WERI-Rb-1 (cell line): Measurements from ENCODE around the gene SEPTIN3.

Experiments
- DNase-seq: peaks from one replicate; pipeline ENCODE4 v3.0.0-alpha.2; 2020
- H3K27ac ChIP-seq: fragments of 250-450 bp; sonication (Bioruptor Pico); 2 replicates; pipeline ENCODE4 v1.5.1; 2020; ENCODE audit warnings: mild to moderate bottlenecking, moderate library complexity
- H3K27me3 ChIP-seq: fragments of 250-450 bp; sonication (Bioruptor Pico); 2 replicates; pipeline ENCODE4 v1.5.1; 2021; ENCODE audit warnings: mild to moderate bottlenecking, low read depth, moderate library complexity; ENCODE audit not compliant: insufficient read depth, severe bottlenecking
- H3K36me3 ChIP-seq: fragments of 250-450 bp; sonication (Bioruptor Pico); 2 replicates; pipeline ENCODE4 v1.5.1; 2020; ENCODE audit warnings: mild to moderate bottlenecking, moderate library complexity
- H3K4me3 ChIP-seq: 2 replicates; pipeline ENCODE4 v1.5.1; 2011; ENCODE audit warnings: low read depth, mild to moderate bottlenecking, control low read depth, low read length
- H3K9me3 ChIP-seq: fragments of 250-450 bp; sonication (Bioruptor Pico); 2 replicates; pipeline ENCODE4 v1.5.1; 2021; ENCODE audit warnings: mild to moderate bottlenecking, moderate library complexity; ENCODE audit not compliant: severe bottlenecking
- TF ChIP-seq, protein P1 (sequence below): IDR thresholded peaks from 2 replicates; pipeline ENCODE4 v1.5.1; 2011; ENCODE audit warnings: low read depth, mild to moderate bottlenecking, control low read depth, inconsistent platforms, low read length

The SEPTIN3 gene

DNA sequence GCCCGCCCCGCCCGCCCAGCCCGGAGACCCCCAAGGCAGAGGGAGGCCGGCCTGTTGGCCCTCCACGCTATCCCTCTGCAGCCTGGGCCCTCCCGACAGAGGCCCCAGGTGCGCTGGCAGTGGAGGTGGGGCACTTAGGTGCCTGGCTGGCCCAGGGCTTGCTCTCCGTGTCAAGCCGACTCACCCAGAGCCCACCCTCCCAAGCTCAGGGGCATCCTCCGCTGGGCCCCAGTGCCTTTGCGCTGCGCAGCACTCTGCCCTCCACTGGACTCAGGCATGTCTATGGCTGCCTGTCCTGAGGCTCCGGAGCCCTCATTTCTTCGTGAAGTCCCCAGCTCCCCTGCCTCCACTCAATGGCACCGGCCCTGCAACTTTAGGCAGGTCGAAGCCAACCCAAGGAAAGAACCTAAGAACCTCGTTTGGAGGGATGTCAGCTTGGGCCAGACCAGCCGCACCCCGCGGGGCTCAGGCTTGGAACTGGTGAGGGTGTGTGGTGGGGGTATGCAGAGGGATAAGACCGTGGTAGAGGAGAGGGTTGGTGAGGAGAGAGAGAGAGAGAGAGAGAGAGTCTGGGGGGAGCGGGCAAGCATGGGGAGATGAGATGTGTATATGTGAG is 11.2 kb upstream of the SEPTIN3 start:
- Histone ChIP-seq H3K36me3 (no peaks in the 10 kb centered on the region), H3K27ac (no peak overlapping the region), H3K4me3 (peak overlapping the region; percentile 14), H3K27me3 (no peaks in the 10 kb centered on the region), H3K9me3 (no peaks in the 10 kb centered on the region)
- DNase-seq, result no peak
- TF ChIP-seq, protein P1, sequence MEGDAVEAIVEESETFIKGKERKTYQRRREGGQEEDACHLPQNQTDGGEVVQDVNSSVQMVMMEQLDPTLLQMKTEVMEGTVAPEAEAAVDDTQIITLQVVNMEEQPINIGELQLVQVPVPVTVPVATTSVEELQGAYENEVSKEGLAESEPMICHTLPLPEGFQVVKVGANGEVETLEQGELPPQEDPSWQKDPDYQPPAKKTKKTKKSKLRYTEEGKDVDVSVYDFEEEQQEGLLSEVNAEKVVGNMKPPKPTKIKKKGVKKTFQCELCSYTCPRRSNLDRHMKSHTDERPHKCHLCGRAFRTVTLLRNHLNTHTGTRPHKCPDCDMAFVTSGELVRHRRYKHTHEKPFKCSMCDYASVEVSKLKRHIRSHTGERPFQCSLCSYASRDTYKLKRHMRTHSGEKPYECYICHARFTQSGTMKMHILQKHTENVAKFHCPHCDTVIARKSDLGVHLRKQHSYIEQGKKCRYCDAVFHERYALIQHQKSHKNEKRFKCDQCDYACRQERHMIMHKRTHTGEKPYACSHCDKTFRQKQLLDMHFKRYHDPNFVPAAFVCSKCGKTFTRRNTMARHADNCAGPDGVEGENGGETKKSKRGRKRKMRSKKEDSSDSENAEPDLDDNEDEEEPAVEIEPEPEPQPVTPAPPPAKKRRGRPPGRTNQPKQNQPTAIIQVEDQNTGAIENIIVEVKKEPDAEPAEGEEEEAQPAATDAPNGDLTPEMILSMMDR, result no peak

DNA sequence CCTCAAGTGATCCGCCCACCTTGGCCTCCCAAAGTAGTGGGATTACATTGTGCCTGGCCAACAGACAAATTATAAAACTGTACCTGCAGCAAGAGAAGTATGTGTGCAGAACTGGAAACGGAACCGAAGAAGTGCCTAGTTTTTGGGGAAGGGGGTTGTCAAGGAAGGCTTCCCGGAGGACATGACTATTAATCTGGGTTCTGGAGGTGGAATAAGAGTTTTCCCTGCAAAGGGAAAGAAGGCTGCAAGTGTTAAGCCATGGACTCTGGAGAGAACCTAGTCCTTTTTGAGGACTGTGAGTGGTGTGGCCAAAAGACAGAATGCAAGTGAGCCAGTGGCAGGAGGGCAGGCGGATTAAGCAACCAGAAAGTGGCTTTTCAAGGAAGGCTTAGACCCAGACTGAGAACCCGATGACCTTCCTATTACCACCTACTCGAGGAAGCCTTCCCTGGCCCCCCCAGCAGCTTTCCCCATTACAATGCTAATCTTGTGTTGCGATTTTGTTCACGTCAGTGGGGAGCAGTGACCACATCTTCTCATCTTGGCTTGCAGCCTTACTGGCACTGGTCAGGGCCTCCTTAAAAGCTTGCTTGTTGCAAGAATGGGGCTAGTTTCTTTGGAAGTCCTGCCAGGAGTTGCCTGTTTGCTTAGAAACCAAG is 5.7 kb upstream of the SEPTIN3 start:
- Histone ChIP-seq H3K27me3 (no peaks in the 10 kb centered on the region), H3K4me3 (no peak overlapping the region), H3K36me3 (no peaks in the 10 kb centered on the region), H3K27ac (no peak overlapping the region), H3K9me3 (no peaks in the 10 kb centered on the region)
- DNase-seq, result peak; percentile 56
- TF ChIP-seq, protein P1, result no peak

DNA sequence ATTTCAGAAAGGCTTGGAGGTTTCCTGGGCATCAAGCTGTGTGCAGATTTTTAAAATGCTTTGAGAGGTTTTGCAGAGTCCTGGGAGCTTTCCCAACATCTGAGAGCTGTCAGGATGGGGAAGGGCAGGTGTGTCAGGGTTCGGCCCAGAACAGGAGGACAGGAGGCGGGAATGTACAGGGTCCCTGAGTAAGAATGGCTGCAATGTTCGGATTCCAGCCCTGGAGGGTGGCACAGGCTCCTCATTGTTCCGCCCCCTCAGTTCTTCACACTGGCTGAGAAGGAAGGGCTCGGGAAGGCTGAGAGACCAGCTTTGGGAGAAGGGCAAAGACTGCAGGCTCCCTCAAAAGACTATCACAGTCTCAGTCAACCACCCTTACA is 5.1 kb upstream of the SEPTIN3 start:
- Histone ChIP-seq H3K27ac (no peak overlapping the region), H3K9me3 (no peaks in the 10 kb centered on the region), H3K36me3 (no peaks in the 10 kb centered on the region), H3K4me3 (no peak overlapping the region), H3K27me3 (no peaks in the 10 kb centered on the region)
- TF ChIP-seq, protein P1, result no peak
- DNase-seq, result no peak

DNA sequence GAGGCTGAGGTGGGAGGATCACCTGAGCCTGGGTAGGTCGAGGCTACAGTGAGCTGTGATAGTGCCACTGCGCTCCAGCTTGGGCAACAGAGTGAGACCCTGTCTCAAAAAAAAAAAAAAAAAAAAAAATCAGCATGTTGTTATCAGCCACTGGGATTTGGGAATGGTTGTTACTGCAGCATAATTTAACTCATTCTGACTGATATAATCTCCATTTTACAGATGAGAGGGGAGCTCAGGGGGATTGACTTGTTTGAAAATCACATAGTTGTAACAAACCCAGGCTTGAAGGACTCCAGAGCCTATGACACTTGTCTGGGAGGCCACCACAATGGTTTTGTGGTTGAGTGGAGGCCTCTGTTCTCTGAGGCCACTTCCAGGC is 3.0 kb upstream of the SEPTIN3 start:
- Histone ChIP-seq H3K36me3 (no peaks in the 10 kb centered on the region), H3K27me3 (no peaks in the 10 kb centered on the region), H3K4me3 (no peak overlapping the region), H3K9me3 (no peaks in the 10 kb centered on the region), H3K27ac (peak overlapping the region; percentile 80)
- TF ChIP-seq, protein P1, result no peak
- DNase-seq, result no peak

DNA sequence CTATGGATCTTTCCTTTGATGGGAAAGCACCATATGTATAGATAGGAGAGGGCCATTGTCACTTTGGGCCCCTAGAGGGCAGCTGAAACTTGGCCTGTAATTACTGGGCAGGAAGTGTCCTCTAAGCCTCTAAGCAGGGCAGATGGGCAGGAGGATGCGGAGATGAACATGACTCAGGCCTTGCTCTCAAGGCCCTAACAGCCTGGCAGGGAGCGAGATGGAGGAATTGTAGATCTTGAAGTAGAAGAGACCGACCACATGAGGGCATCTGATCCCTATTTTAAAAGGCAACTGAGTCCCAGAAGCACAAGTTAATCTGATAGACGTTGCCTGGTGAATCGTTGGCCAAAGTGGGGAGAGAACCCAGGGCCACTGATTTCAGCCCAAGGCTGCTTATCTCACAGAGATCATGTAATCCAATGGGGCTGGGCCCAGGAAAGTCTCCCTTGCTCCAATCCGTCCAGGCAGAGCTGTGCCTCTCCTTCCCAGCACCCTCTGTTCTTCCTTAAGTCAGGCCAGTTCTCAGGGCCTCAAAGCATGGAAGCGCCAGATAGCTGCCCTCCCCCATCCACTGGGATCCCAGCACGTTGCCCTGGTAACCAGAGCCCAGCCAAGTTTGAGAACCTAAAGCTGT is 2.5 kb upstream of the SEPTIN3 start:
- Histone ChIP-seq H3K4me3 (no peak overlapping the region), H3K27ac (peak overlapping the region; percentile 80), H3K27me3 (no peaks in the 10 kb centered on the region), H3K36me3 (no peaks in the 10 kb centered on the region), H3K9me3 (no peaks in the 10 kb centered on the region)
- DNase-seq, result peak; percentile 95
- TF ChIP-seq, protein P1, result peak; percentile 66
